SK-N-SH treated with all-trans-retinoic acid at 6 μM for 48 hours (cell line): ENCODE measurements around the gene PODNL1.

Experiments used
- GLIS3 ChIP-seq: fragments of 250-450 bp; sonication (Bioruptor Pico); IDR thresholded peaks from 2 replicates; pipeline ENCODE4 v1.5.0; 2020; ENCODE audit warnings: mild to moderate bottlenecking, moderate library complexity
- ZFP3 ChIP-seq: fragments of 250-450 bp; sonication (Bioruptor Pico); IDR thresholded peaks from 2 replicates; pipeline ENCODE4 v1.5.0; 2020; ENCODE audit warnings: mild to moderate bottlenecking, moderate library complexity

DNA sequence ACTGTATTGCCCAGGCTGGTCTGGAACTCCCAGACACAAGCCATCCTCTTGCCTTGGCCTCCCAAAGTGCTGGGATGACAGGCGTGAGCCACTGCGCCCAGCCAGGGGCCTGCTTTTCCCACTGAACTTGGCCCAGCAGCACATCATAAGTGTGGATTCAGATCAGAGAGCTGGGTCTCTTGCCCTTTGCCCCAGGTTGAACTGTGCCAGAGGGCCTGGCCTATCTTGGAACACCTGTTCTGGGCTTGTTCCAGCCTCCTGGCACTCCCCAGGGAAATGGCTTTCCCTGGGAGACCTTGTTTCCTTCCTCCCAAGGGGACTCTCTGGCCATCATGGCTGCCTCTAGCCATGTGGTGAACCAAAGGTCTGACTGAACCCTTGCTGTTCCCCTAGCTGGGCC is 28.8 kb downstream of the PODNL1 start:
- TF ChIP-seq GLIS3 (CRISPR knock-in tag) (no peak), ZFP3 (CRISPR knock-in tag) (no peak)
